Gastrocnemius medialis (tissue), 4 donors: ENCODE results near the gene ITIH4. TPM values are rescaled to one million over a fixed set of nuclear protein-coding genes. Genes with fewer than 3 reads are reported as not detected.
A peak's percentile ranks its signal among the peaks of the same experiment; 100 is the strongest.

ENCODE experiments used
- ATAC-seq, 2 donors: fragments of 150-250 bp; one replicate each; pipeline ENCODE4 v1.9.1; 2016
- DNase-seq, 2 donors: peaks; one replicate each; pipeline ENCODE4 v3.0.0-alpha.2; 2019
- H3K27ac ChIP-seq, 4 donors: fragments of 200-600 bp; sonication (generic); 1 replicate in 1 of 4; 2 replicates in 3 of 4; pipeline ENCODE4 v1.5.1; 2016 to 2018; ENCODE audit warnings: mild to moderate bottlenecking in 2 of 4, moderate library complexity in 1 of 4
- H3K27me3 ChIP-seq, 3 donors: fragments of 200-600 bp; sonication (generic) in 2 of 3; 1 replicate in 1 of 3; 2 replicates in 2 of 3; pipeline versions ENCODE4 v1.5.1 to v1.6.0; 2016 to 2019; ENCODE audit warnings: mild to moderate bottlenecking in 1 of 3, moderate library complexity in 1 of 3
- H3K36me3 ChIP-seq, 2 donors: fragments of 200-600 bp; sonication (generic) in 1 of 2; one replicate each; pipeline ENCODE4 v1.5.1; 2017 to 2018
- H3K4me1 ChIP-seq, 2 donors: fragments of 200-600 bp; sonication (generic) in 1 of 2; one replicate each; pipeline ENCODE4 v1.5.1; 2016 to 2017; ENCODE audit warnings: mild to moderate bottlenecking in 2 of 2
- H3K4me3 ChIP-seq, 4 donors: fragments of 200-600 bp; sonication (generic) in 3 of 4; 1 replicate in 1 of 4; 2 replicates in 3 of 4; pipeline ENCODE4 v1.5.1; 2016 to 2019; ENCODE audit warnings: mild to moderate bottlenecking in 2 of 4
- H3K9me3 ChIP-seq, 3 donors: fragments of 200-600 bp; sonication (generic) in 2 of 3; 1 replicate in 1 of 3; 2 replicates in 2 of 3; pipeline ENCODE4 v1.5.1; 2016 to 2019
- POLR2A ChIP-seq, 2 donors: fragments of 450-650 bp; IDR thresholded peaks; one replicate each; pipeline ENCODE4 v1.6.1; 2017; ENCODE audit warnings: antibody characterized with exemption in 2 of 2, mild to moderate bottlenecking in 2 of 2, moderate library complexity in 2 of 2
- in situ Hi-C, 4 donors: fragments of 200-750 bp; cut with MboI; loops; one replicate each; pipeline versions ENCODE4 v1.15.0 to v1.8.0; 2017; ENCODE audit warnings: low sequenced_read_pairs in 4 of 4
- intact Hi-C: fragments of 100-400 bp; cut with DNase I; formaldehyde crosslinking; loops from one replicate; pipeline ENCODE4 v1.15.1; 2023; ENCODE audit warnings: low total_unique reads
- microRNA-seq, 2 donors: library from miRNA; unstranded; fragments of <30 nt; microRNA quantifications; one replicate each; pipeline ENCODE4, GENCODE V29; 2016; ENCODE audit warnings: borderline replicate concordance in 2 of 2
- total RNA-seq, 4 donors: library from RNA; depleted of rRNA; stranded (reverse); fragments of >200 nt; gene quantifications; one replicate each; pipeline versions ENCODE4 v1.1.0 to v1.2.3, GENCODE V29; 2016
- TF ChIP-seq, protein P1 (sequence below), 5 experiments: fragments of 450-650 bp in 3 of 5; fragments of 200-600 bp in 2 of 5; sonication (generic) in 2 of 5; IDR thresholded peaks in 4 of 5; conservative IDR thresholded peaks in 1 of 5; 1 replicate in 4 of 5; 2 replicates in 1 of 5; pipeline ENCODE4 v1.5.1; 2016 to 2019; ENCODE audit warnings: antibody characterized with exemption in 5 of 5, mild to moderate bottlenecking in 3 of 5, moderate library complexity in 3 of 5

ITIH4 gene
- total RNA-seq, 4 donors from 2014 or later = 3.5 to 20.4 (median 12.7) TPM

DNA sequence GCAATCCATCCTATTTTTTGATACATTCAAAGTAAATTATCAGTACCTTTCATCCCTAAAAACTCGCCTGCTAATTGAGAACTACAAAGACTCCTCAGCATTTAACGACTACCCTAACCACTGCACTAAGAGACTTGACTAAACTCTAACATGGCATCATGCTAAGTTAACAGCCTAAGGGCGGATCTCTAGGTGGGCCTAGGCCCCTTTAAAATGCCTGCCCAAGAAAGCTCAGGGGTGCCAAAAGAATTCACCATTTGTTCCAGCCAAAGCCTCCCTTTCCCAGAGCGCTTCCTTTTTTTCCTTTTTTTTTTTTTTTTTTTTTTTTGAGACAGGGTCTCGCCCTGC is 59.2 kb downstream of the ITIH4 start:
- DNase-seq = no peak
- ATAC-seq = peak; percentile 20 to 28
- TF ChIP-seq POLR2A (IDR thresholded peaks at IDR 0.05) = no peak
- TF ChIP-seq, protein P1, sequence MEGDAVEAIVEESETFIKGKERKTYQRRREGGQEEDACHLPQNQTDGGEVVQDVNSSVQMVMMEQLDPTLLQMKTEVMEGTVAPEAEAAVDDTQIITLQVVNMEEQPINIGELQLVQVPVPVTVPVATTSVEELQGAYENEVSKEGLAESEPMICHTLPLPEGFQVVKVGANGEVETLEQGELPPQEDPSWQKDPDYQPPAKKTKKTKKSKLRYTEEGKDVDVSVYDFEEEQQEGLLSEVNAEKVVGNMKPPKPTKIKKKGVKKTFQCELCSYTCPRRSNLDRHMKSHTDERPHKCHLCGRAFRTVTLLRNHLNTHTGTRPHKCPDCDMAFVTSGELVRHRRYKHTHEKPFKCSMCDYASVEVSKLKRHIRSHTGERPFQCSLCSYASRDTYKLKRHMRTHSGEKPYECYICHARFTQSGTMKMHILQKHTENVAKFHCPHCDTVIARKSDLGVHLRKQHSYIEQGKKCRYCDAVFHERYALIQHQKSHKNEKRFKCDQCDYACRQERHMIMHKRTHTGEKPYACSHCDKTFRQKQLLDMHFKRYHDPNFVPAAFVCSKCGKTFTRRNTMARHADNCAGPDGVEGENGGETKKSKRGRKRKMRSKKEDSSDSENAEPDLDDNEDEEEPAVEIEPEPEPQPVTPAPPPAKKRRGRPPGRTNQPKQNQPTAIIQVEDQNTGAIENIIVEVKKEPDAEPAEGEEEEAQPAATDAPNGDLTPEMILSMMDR (IDR thresholded peaks at IDR 0.05 in 4 of 5, conservative IDR thresholded peaks at IDR 0.05 in 1 of 5) = no peak
- in situ Hi-C loops (no loop called here), intact Hi-C loops (loop anchor here (5.0 kb wide), 2 partner anchors 126 to 216 kb away; partner anchors contain the start of gene STIMATE)
- Histone ChIP-seq H3K27me3 (no peaks in the 10 kb centered on the region), H3K4me1 (peaks cover 12 to 16% of the 10 kb centered on the region in 2 donors), H3K36me3 (peaks cover 0 to 6% of the 10 kb centered on the region in 2 donors), H3K27ac (peak overlapping the region; percentile 80 to 89 (median 84)), H3K9me3 (no peaks in the 10 kb centered on the region), H3K4me3 (peak overlapping the region; percentile 83 to 97 (median 96))

DNA sequence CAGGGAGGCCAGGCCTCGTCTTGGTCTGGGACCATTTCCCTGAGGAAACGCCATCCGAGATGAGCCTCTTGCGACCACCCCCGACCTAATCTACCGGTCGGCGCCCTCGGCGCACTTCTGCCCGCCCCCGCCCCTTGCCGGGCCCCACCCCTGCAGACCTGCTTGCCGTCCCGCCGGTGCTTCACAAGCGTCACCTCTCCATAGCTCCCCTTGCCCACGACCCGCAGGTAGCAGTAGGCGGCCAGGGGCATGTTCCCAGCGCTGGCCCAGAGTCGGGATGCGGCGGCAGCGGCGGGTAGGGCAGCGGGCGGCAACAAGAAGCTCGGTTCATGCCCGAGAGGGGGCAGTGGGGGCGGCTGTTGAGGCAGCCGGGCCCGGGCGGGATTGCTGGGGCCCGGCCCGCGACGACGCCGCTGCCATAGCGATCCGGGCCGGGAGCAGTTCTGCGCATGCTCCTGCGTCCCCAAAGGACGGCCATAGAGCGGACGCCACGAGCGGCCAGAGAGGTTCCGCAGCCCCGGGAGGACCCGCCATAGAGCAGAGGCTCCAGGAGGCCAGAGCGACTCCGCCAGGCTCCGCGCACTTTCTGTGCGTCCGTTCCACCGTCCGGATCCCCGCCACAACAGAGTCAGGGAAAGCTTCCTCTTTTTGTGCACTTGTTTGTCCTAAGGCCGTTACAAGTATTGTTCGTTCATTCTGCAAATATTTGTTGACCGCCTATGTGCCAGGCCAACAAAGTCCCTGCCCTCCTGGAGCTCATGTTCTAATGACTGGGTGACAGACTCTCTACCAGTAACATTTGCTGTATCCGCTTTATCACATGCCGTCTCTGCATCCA is 59.8 kb downstream of the ITIH4 start, which contains the start of gene NEK4:
TSS of gene NEK4 (minus strand) at position 445 of the 838 bp plus-strand sequence. CDS start at position 251, 194 bp downstream.
- ATAC-seq (peak; percentile 96 to 97), DNase-seq (peak; percentile 84 to 90)
- Histone ChIP-seq H3K27me3 (no peaks in the 10 kb centered on the region), H3K4me1 (peaks cover 12 to 16% of the 10 kb centered on the region in 2 donors), H3K9me3 (no peaks in the 10 kb centered on the region), H3K36me3 (peaks cover 0 to 11% of the 10 kb centered on the region in 2 donors), H3K27ac (peak within 1 kb of the TSS; percentile 80 to 89 (median 84)), H3K4me3 (peak within 1 kb of the TSS; percentile 83 to 97 (median 96))
- in situ Hi-C loops = no loop called here
- intact Hi-C loops = loop anchor here (5.0 kb wide), 2 partner anchors 127 to 217 kb away; partner anchors contain the start of gene STIMATE
- TF ChIP-seq, protein P1 (IDR thresholded peaks at IDR 0.05 in 4 of 5, conservative IDR thresholded peaks at IDR 0.05 in 1 of 5) = no peak
- peak; percentile 52 to 75 for TF ChIP-seq POLR2A (IDR thresholded peaks at IDR 0.05)

DNA sequence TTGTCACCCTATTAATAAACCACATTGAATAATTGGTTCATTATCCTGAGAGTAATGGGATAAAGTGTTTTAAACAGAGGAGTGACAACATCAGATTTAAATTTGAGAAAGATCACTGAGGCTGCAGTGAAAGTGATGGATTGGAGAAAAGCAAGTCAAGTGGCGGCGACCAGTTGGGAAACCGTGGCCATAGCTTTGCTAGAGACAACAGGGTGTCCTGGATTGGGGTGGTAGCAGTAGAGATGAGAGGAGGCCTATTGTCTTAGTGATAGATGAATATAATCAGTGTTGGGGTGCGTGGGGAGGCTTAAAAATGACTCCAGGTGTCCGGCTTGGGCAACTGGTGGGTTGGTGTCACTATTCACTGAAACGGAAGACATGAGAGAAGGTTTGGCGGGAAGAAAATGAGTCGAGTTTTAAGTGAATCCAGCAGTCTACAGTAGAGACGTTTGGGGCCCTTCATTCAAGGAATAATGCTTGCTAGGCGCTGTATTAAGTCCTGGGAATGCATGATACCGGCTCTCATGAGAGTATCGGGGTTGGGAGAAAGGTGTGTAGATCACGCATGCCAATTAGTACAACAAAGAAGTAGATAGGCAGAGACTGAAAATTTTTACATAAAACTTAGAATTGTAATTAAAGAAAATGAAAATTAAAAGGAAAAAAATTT is 60.6 kb downstream of the ITIH4 start:
- peaks cover 12 to 16% of the 10 kb centered on the region in 2 donors for H3K4me1 ChIP-seq
- H3K27ac ChIP-seq = peak overlapping the region in 3 of 4 donors; percentile 80 to 89 (median 88)
- peak overlapping the region; percentile 83 to 97 (median 96) for H3K4me3 ChIP-seq
- ATAC-seq (no peak), DNase-seq (no peak)
- intact Hi-C loops (loop anchor here (5.0 kb wide), 2 partner anchors 127 to 217 kb away; partner anchors contain the start of gene STIMATE), in situ Hi-C loops (no loop called here)
- peaks cover 0 to 19% of the 10 kb centered on the region in 2 donors for H3K36me3 ChIP-seq
- H3K27me3 ChIP-seq = no peaks in the 10 kb centered on the region
- H3K9me3 ChIP-seq = no peaks in the 10 kb centered on the region
- TF ChIP-seq POLR2A (IDR thresholded peaks at IDR 0.05) = no peak
- TF ChIP-seq, protein P1 (IDR thresholded peaks at IDR 0.05 in 4 of 5, conservative IDR thresholded peaks at IDR 0.05 in 1 of 5) = no peak

DNA sequence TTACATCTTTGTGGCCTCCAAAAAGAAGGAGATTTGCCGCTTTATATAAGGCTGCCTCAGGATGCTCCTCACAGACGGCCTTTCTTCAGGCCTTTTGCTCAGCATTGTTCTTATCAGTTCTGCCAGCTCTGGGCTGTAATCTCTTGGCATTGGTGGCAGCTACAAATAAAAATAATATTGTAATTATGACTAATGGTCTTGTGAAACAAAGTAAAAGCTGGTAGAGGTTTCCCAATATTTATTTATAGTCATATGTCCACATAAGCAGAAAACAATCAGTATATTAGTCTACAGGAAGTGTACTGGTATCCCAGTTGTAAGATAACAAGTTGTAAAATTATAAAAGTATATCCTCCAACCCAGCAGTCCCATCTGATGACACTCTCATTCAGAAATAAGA is 67.0 kb downstream of the ITIH4 start:
- ATAC-seq = peak; percentile 90 to 95
- intact Hi-C loops (no loop called here), in situ Hi-C loops (no loop called here)
- TF ChIP-seq, protein P1 (IDR thresholded peaks at IDR 0.05 in 4 of 5, conservative IDR thresholded peaks at IDR 0.05 in 1 of 5) = no peak
- no peak for TF ChIP-seq POLR2A (IDR thresholded peaks at IDR 0.05)
- Histone ChIP-seq H3K27ac (peak overlapping the region; percentile 12 to 66 (median 59)), H3K27me3 (no peaks in the 10 kb centered on the region), H3K36me3 (peaks cover 0 to 68% of the 10 kb centered on the region in 2 donors), H3K9me3 (no peaks in the 10 kb centered on the region), H3K4me1 (peaks cover 0 to 9% of the 10 kb centered on the region in 2 donors), H3K4me3 (no peak overlapping the region)
- peak in 1 of 2 donors; percentile 48 for DNase-seq

Small RNAs within 50 kb of the gene (microRNA-seq; reads per million reads assigned to microRNA genes)
- gene MIR8064 = 0 reads per million in 2 donors

Other genes with a start within 250 kb of the ITIH4 start
- gene PBRM1, start 144.8 kb downstream of the ITIH4 start, total RNA-seq = 10 to 100 TPM; 22.9 to 45.2 (median 27.5) TPM
- gene GNL3, start 144.6 kb downstream of the ITIH4 start, total RNA-seq = 100 to 1,000 TPM in 1 of 4 donors, 10 to 100 TPM in 3; 67.6 to 108 (median 94.2) TPM
- 10 to 100 TPM; 15.6 to 39.6 (median 27.5) TPM for gene GLT8D1, start 124.9 kb downstream of the ITIH4 start, total RNA-seq
- 100 to 1,000 TPM; 152 to 188 (median 162) TPM for gene SPCS1, start 124.6 kb downstream of the ITIH4 start, total RNA-seq
- 10 to 100 TPM; 16.4 to 25.6 (median 22.4) TPM for gene NEK4, start 59.7 kb downstream of the ITIH4 start, total RNA-seq
- gene ITIH1, start 53.1 kb downstream of the ITIH4 start, total RNA-seq = 1 to 10 TPM in 1 of 4 donors, under 1 TPM in 1, not detected in 2; 0.72 to 2.1 TPM
- gene ITIH3, start 35.9 kb downstream of the ITIH4 start, total RNA-seq = 1 to 10 TPM in 2 of 4 donors, under 1 TPM in 2; 0.66 to 3.1 (median 1.5) TPM
- 1,000 to 10,000 TPM in 1 of 4 donors, 100 to 1,000 TPM in 3; 218 to 2,149 (median 412) TPM for gene MUSTN1, start 4.3 kb upstream of the ITIH4 start, total RNA-seq
- gene STIMATE, start 66.9 kb upstream of the ITIH4 start, total RNA-seq = 10 to 100 TPM; 20.6 to 64.6 (median 27.8) TPM
- gene SFMBT1, start 215.4 kb upstream of the ITIH4 start, total RNA-seq = 10 to 100 TPM; 17.5 to 39.7 (median 29.8) TPM